C4-2B (cell line): ENCODE results near the gene MRAS.

Experiments used
- CTCF ChIP-seq: fragments of 450-650 bp; conservative IDR thresholded peaks from 2 replicates; pipeline ENCODE4 v1.5.1; 2017; ENCODE audit warnings: mild to moderate bottlenecking
- ZFX ChIP-seq: fragments of 450-650 bp; IDR thresholded peaks from 2 replicates; pipeline ENCODE4 v1.6.1; 2017

GRCh38 chr3:138371070-138371965, 22.9 kb downstream of the MRAS start:
- TF ChIP-seq ZFX (no peak), CTCF (no peak)
